Adrenal gland (tissue), 12 donors: ENCODE results near the gene NUBP2. TPM values are rescaled to one million over a fixed set of nuclear protein-coding genes. Genes with fewer than 3 reads are reported as not detected.
A peak's percentile ranks its signal among the peaks of the same experiment; 100 is the strongest.

Experiments
- DNase-seq, 7 donors: peaks; one replicate each; pipeline ENCODE4 v3.0.0-alpha.2; 2019 to 2020
- H3K27ac ChIP-seq, 5 donors: fragments of 200-600 bp; sonication (generic) in 4 of 5; 1 replicate in 3 of 5; 2 replicates in 2 of 5; pipeline versions ENCODE4 v1.5.1 to v1.8.0; 2016 to 2020; ENCODE audit warnings: mild to moderate bottlenecking in 1 of 5
- H3K27me3 ChIP-seq: fragments of 200-600 bp; 2 replicates; pipeline ENCODE4 v1.8.0; 2021
- H3K36me3 ChIP-seq, 2 donors: fragments of 200-600 bp; replicated peaks in 1 of 2; 1 replicate in 1 of 2; 2 replicates in 1 of 2; pipeline versions ENCODE4 v1.5.1 to v1.8.0; 2018 to 2022
- H3K4me1 ChIP-seq, 2 donors: fragments of 200-600 bp; replicated peaks in 1 of 2; 1 replicate in 1 of 2; 2 replicates in 1 of 2; pipeline versions ENCODE4 v1.5.1 to v1.8.0; 2018 to 2021
- H3K4me3 ChIP-seq, 4 donors: fragments of 200-600 bp; sonication (generic) in 3 of 4; one replicate each; pipeline ENCODE4 v1.5.1; 2016 to 2018
- H3K9me3 ChIP-seq, 3 donors: fragments of 200-600 bp; sonication (generic) in 1 of 3; replicated peaks in 1 of 3; 1 replicate in 2 of 3; 2 replicates in 1 of 3; pipeline versions ENCODE4 v1.5.1 to v1.8.0; 2016 to 2021
- POLR2A ChIP-seq, 2 donors: fragments of 450-650 bp; IDR thresholded peaks; one replicate each; pipeline ENCODE4 v1.6.1; 2017; ENCODE audit warnings: antibody characterized with exemption in 2 of 2, mild to moderate bottlenecking in 2 of 2, moderate library complexity in 1 of 2
- WGBS, 4 donors: extraction: QIAGEN DNeasy Blood & Tissue Kit in 2 of 4; methylation state at CpG; one replicate each; pipeline versions ENCODE4 v1.1.5 to v1.1.7; 2013 to 2017; 5-methylcytosine and 5-hydroxymethylcytosine counted together
- intact Hi-C, 2 donors: fragments of 100-400 bp; cut with DNase I; formaldehyde crosslinking; loops; one replicate each; pipeline versions ENCODE4 v1.14.1 to v1.15.0; 2022 to 2023
- polyA plus RNA-seq, 3 donors: library from polyadenylated mRNA; stranded (reverse); fragments of 200-250 nt in 2 of 3; fragments of 350-450 nt in 1 of 3; fragmentation: Illumina TruSeq in 1 of 3; extraction: RNeasy Lipid Tissue Mini Kit (QIAGEN cat#74804) in 1 of 3; gene quantifications; one replicate each; pipeline ENCODE4 v1.2.3, GENCODE V29; 2013 to 2014
- total RNA-seq, 9 donors: library from RNA; depleted of rRNA in 4 of 9; stranded (reverse); fragments of >200 nt in 4 of 9; fragments of 120-200 nt in 1 of 9; fragmentation: NEBNext Ultra II Directional in 1 of 9; extraction: Animal tissue kit (Norgen Biotek cat#: 25700) in 1 of 9; gene quantifications; one replicate each; pipeline versions ENCODE4 v1.1.0 to v1.2.4, GENCODE V29; 2013 to 2023
- TF ChIP-seq, protein P1 (sequence below), 6 experiments: fragments of 450-650 bp in 4 of 6; fragments of 200-600 bp in 2 of 6; sonication (generic) in 1 of 6; IDR thresholded peaks; 1 replicate in 5 of 6; 2 replicates in 1 of 6; pipeline versions ENCODE4 v1.5.1 to v1.8.0; 2016 to 2021; ENCODE audit warnings: antibody characterized with exemption in 6 of 6, mild to moderate bottlenecking in 2 of 6, moderate library complexity in 1 of 6
- donor health status: healthy with polysubstance abuse.
- donor health status: Bipolar disorder and iron deficiency.
- donor health status: DM: yes; HTN: yes; CAD: no.
- donor health status: DM: no; HTN: no; CAD: no.
- donor health status: DM: no; HTN: no; CAD: no.
- donor health status: DM: yes; HTN: yes; CAD: no.

Gene NUBP2
- total and polyA plus RNA-seq, 12 donors: 3.0 to 252 (median 78.7) TPM

GRCh38 chr16:1830213-1830612 lies 47.5 kb downstream of the NUBP2 start:
- Histone ChIP-seq H3K27ac (peak overlapping the region in 1 of 5 donors; percentile 75), H3K4me1 (peaks cover 31 to 40% of the 10 kb centered on the region in 2 donors), H3K4me3 (no peak overlapping the region), H3K36me3 (no peaks in the 10 kb centered on the region), H3K9me3 (no peaks in the 10 kb centered on the region), H3K27me3 (no peaks in the 10 kb centered on the region)
- intact Hi-C loops: no loop called here
- TF ChIP-seq POLR2A (IDR thresholded peaks at IDR 0.05): no peak
- TF ChIP-seq, protein P1, sequence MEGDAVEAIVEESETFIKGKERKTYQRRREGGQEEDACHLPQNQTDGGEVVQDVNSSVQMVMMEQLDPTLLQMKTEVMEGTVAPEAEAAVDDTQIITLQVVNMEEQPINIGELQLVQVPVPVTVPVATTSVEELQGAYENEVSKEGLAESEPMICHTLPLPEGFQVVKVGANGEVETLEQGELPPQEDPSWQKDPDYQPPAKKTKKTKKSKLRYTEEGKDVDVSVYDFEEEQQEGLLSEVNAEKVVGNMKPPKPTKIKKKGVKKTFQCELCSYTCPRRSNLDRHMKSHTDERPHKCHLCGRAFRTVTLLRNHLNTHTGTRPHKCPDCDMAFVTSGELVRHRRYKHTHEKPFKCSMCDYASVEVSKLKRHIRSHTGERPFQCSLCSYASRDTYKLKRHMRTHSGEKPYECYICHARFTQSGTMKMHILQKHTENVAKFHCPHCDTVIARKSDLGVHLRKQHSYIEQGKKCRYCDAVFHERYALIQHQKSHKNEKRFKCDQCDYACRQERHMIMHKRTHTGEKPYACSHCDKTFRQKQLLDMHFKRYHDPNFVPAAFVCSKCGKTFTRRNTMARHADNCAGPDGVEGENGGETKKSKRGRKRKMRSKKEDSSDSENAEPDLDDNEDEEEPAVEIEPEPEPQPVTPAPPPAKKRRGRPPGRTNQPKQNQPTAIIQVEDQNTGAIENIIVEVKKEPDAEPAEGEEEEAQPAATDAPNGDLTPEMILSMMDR (IDR thresholded peaks at IDR 0.05): no peak
- peak in 1 of 7 donors; percentile 56 for DNase-seq
- WGBS, 4 donors: 30 to 55% (median 41%) methylated on average over 3 of the region's 3 CpGs

- intact Hi-C loops: no loop called here
Observed at GRCh38 chr16:1831186-1832075, 48.7 kb downstream of the NUBP2 start.

GRCh38 chr16:1832838-1833454 lies 50.2 kb downstream of the NUBP2 start:
- H3K27me3 ChIP-seq: no peaks in the 10 kb centered on the region
- H3K9me3 ChIP-seq: no peaks in the 10 kb centered on the region
- intact Hi-C loops: no loop called here
- WGBS, 4 donors: 60 to 82% (median 75%) methylated on average over 7 to 9 of the region's 9 CpGs
- H3K4me3 ChIP-seq: no peak overlapping the region
- no peak for TF ChIP-seq POLR2A (IDR thresholded peaks at IDR 0.05)
- TF ChIP-seq, protein P1 (IDR thresholded peaks at IDR 0.05): no peak
- H3K4me1 ChIP-seq: peaks cover 18 to 26% of the 10 kb centered on the region in 2 donors
- DNase-seq: no peak
- no peak overlapping the region for H3K27ac ChIP-seq
- H3K36me3 ChIP-seq: no peaks in the 10 kb centered on the region

More at GRCh38 chr16:1831186-1832075, 48.7 kb downstream of the NUBP2 start:
- no peak overlapping the region for H3K27ac ChIP-seq
- H3K27me3 ChIP-seq: no peaks in the 10 kb centered on the region
- H3K4me3 ChIP-seq: no peak overlapping the region
- H3K4me1 ChIP-seq: peaks cover 22 to 32% of the 10 kb centered on the region in 2 donors
- TF ChIP-seq POLR2A (IDR thresholded peaks at IDR 0.05): no peak
- TF ChIP-seq, protein P1 (IDR thresholded peaks at IDR 0.05): no peak
- no peaks in the 10 kb centered on the region for H3K36me3 ChIP-seq
- 84 to 92% (median 87%) methylated on average over 13 to 19 of the region's 19 CpGs for WGBS, 4 donors
- no peak for DNase-seq
- no peaks in the 10 kb centered on the region for H3K9me3 ChIP-seq

- TF ChIP-seq, protein P1 (IDR thresholded peaks at IDR 0.05): no peak
- TF ChIP-seq POLR2A (IDR thresholded peaks at IDR 0.05): no peak
- 87 to 94% (median 92%) methylated on average over 5 of the region's 5 CpGs for WGBS, 4 donors
- intact Hi-C loops: no loop called here
- no peaks in the 10 kb centered on the region for H3K27me3 ChIP-seq
- H3K4me3 ChIP-seq: no peak overlapping the region
- no peaks in the 10 kb centered on the region for H3K9me3 ChIP-seq
- peaks cover 7 to 15% of the 10 kb centered on the region in 2 donors for H3K4me1 ChIP-seq
- H3K27ac ChIP-seq: no peak overlapping the region
- DNase-seq: no peak
- H3K36me3 ChIP-seq: no peaks in the 10 kb centered on the region
Observed at GRCh38 chr16:1834096-1834495, 51.3 kb downstream of the NUBP2 start.
